ENCODE measurements around the gene MAML2.

Gene MAML2

DNA sequence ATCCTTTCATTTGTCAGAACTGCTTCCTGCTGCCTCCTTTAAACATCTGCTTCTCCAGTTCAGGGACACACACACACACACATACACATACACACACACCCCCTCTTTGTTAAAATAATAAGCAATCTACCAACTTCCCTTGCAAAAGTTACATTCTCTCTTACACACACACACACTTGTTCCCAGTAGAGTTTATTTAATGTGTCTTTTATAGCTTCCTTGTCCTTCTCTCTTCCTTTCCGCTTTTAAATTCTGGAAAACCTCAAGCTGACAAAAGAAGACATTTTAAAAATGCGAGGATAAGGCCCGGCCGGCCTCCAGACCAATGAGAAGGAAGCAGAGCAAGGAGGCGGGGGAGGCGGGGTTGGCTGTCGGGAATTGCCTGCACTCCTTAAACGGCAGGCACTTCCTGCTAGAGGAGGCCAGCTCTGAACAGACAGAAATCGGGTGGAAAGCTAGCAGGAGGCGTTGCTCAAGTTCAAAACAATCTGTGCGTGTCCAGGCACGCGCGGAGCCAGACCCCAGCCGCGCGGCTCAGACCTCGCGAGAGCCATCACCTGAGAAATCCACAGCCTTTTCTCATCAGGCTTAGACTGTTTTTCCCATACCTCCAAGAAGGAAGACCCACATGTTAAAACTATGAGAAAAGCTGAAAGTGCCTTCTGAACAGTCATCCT lies 99.9 kb downstream of the MAML2 start:
- DNase-seq (ENCODE audit: extremely low read depth in 1 of 2, low read depth in 1 of 2) = peak; percentile 28 to 44

DNA sequence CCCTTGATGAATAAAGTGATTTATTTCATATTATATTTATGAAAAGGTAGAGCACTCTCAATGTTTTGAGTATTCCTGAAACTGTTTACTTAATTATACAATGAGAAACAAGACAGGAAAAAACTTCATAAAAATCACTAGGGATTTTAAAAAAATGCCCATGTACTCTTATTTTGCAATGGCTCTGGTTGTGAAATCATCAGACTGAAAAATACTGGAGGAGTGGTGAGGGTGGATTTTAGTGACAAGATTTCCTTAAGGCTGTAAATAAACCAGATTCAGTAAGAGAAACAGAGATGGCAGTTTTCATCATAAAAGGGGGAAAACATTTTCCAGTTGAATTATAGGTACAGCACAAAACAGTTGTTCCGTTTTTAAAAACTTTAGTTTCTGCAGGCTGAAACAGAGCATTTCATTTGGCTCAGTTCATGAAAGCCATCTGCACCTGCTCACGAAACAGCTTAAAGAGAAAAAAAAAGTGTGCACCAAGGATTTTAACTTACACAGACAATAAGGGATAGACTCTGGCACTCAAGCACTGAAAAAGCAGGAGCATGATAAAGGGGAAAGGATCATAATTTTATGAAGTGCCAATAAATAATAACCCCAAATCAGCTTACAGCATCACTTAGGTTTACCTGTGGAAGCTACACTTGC lies 100.7 kb downstream of the MAML2 start:
- DNase-seq (ENCODE audit: extremely low read depth in 1 of 2, low read depth in 1 of 2) = no peak

GRCh38 chr11:96241331-96241841 lies 101.6 kb downstream of the MAML2 start:
- DNase-seq (ENCODE audit: extremely low read depth in 1 of 2, low read depth in 1 of 2) = no peak

GRCh38 chr11:96238563-96239135 lies 104.3 kb downstream of the MAML2 start:
- no peak for DNase-seq (ENCODE audit: extremely low read depth in 1 of 2, low read depth in 1 of 2)

DNA sequence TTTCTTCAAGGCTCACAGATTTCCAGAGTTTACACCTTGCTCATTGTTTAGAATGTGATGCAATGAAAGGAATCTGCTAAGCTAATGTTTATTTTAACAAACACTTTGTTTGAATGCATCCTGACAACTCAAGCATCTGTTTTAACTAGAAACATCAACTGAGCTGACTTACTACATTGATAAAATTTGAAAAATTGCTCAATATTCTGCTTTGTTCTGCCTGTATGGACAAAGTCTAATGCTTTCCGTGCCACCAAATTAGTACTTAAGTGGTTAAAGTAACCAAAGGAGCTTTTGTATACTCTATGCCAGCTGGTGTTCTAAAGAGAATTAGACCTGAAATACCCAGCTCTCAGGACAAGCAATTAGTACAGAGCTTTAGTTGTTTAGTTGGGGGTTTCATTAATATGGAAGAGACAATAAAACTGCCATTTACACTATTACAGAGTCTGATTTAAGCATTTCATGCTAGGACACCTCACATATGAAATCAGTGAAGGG lies 105.2 kb downstream of the MAML2 start:
- DNase-seq (ENCODE audit: extremely low read depth in 1 of 2, low read depth in 1 of 2) = no peak

DNA sequence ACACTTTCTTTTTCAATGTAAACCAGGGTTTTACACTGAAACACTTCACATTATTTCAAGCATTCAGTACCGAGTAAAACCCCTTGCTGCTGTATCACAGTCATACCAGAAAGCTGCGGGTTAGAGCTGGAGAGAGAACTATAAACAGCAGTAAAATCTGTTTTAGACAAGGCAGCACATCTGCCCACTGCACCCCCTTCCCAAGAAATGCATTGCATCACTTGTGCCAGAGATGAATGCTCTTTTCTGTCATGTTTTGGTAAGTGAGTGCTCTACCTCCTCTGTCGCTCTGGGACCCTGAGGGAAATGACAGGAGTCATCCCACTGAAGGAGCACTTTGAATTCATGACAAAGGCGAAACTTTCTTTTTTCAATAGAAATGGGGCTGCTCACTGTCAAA lies 107.2 kb downstream of the MAML2 start:
- DNase-seq (ENCODE audit: extremely low read depth in 1 of 2, low read depth in 1 of 2) = no peak

DNA sequence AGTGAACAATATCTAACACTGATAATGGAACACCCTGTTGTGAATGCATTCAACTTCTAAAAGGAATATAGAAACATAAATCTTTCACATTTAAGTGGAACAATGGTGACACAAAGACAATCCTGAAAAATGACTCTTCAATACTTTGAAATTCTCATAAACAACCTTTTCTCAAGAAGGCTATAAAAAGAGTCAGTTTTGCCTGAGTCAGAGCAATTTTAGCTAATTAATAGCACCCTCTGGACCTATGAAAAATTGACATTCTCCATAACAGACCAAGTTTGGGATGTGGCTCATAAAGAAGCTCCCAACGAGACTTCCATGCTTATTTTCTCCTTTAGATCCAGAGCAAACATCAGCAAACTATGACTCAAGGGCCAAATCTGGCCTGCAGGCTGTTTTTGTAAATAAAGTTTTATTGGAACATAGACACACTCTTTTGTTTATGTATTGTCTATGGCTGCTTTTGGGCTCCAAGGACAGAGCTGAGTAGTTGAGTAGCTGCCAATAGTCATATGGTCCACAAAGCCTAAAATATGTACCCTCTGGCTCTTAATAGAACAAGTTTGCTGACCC lies 108.0 kb downstream of the MAML2 start:
- DNase-seq (ENCODE audit: extremely low read depth in 1 of 2, low read depth in 1 of 2) = no peak

GRCh38 chr11:96232132-96232531 lies 110.9 kb downstream of the MAML2 start:
- no peak for DNase-seq (ENCODE audit: extremely low read depth in 1 of 2, low read depth in 1 of 2)

GRCh38 chr11:96230686-96231085 lies 112.3 kb downstream of the MAML2 start:
- DNase-seq (ENCODE audit: extremely low read depth in 1 of 2, low read depth in 1 of 2) = no peak

- no peak for DNase-seq (ENCODE audit: extremely low read depth in 1 of 2, low read depth in 1 of 2)
Observed at GRCh38 chr11:96229354-96229977, 113.5 kb downstream of the MAML2 start.

DNA sequence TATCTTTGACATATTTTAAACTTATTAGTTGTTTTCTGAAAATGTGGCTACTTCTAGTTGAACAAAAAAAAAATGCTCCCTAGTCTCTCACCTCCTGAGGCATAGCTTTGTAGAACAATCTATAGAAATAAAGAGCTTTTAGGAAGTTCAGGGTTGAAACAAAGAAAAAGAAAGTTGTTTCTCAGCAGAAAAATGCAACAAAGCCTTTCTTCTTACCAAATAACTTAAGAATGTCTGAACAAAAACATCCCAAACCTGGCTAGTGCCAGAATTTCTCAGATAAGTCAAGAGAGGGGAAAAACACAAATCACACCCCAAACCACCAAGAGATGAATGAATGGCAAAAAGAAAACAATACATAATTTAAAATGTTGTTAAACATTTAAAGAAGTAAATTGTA lies 114.1 kb downstream of the MAML2 start:
- no peak for DNase-seq (ENCODE audit: extremely low read depth in 1 of 2, low read depth in 1 of 2)

DNA sequence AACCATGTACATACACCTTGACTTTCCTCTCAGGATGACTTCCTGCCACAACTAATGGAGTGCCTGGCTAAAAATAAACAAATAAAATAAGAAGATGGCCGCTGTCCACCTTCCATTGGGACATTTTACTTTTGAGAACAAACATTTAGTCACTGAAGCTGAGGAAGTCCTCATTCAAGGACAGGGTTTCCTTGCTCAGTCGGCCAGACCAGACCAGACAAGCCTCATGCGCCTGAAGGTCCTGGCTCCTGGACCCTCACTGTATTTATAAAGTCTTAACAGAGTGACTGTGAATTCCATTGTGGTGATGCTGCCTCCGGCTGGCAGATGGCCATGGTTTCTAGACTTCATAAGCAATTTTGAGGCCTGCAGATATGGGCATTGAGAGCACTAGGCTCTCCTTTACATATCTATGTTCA lies 114.5 kb downstream of the MAML2 start:
- DNase-seq (ENCODE audit: extremely low read depth in 1 of 2, low read depth in 1 of 2) = no peak

- no peak for DNase-seq (ENCODE audit: extremely low read depth in 1 of 2, low read depth in 1 of 2)
Observed at GRCh38 chr11:96227244-96227643, 115.8 kb downstream of the MAML2 start.

GRCh38 chr11:96223083-96223482 lies 119.9 kb downstream of the MAML2 start:
- no peak for DNase-seq (ENCODE audit: extremely low read depth in 1 of 2, low read depth in 1 of 2)

GRCh38 chr11:96222102-96222501 lies 120.9 kb downstream of the MAML2 start:
- DNase-seq (ENCODE audit: extremely low read depth in 1 of 2, low read depth in 1 of 2) = no peak

DNA sequence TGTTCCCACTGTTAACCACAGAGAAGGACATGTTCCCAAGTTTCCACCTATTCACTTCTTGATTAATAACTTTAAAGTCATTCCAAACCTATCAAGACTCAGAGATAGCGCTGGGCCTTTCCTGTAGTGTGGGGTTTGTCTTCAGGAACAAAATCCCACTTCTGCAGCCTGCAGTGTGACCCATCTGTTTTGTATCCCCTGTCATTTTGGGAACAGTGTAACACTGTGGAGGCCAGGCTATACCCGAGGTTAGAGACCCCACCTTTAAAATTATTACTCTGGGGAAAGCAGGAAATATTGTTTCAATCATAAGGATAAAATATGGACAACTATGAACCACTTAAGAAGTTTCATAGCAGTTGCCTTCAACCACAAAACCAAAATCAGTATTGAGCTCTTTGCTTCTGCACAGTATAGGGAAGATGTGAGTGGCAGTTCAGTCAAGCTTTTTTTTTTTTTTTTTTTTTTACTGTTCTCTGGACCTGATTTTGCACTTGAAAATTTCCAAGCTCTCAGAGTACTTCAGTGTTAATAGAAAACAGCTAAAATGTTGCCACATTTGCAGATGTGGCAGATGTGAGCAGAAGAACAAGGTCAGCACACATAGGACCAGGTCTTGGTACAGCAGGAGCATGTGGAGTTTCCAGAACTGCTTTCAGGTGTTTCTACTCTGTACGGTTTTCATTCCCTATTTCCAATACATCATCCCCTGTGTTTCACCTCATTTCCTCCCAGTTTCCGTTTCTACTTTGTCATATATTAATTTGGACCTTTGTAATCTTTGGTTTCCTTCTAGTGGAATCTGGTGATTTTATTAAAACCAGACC lies 121.5 kb downstream of the MAML2 start:
- DNase-seq (ENCODE audit: extremely low read depth in 1 of 2, low read depth in 1 of 2) = no peak

DNA sequence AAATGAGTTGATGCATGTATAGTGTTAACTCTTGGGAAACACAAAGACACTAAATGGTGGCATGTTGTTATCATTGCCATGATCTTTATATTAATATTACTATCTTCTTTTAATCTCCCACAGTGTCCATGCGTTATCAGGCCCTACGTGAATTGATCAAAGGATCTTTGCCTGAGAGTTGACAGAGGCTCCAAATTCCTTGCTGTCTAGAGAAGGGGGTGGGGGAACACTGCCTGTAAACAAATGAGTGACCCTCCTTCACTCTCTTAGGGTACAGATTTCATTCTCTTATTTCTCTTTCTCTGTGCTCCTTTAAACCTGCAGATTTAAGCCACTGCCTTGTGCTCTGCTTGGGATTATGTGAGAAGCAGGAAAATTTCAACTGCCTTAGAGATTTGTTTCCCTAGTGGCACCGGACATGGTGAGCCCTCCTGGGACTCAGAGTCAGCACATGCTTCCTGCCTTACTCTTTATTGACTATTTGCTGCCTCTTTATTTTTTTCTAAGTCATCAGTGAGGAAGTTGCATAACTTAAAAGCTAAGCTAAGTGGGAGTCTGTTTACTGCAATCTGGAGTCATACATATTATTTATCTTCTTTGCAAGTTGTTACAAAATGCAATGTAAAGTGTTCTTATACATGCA lies 122.9 kb downstream of the MAML2 start:
- DNase-seq (ENCODE audit: extremely low read depth in 1 of 2, low read depth in 1 of 2) = no peak

GRCh38 chr11:96218901-96219300 lies 124.1 kb downstream of the MAML2 start:
- DNase-seq (ENCODE audit: extremely low read depth in 1 of 2, low read depth in 1 of 2) = no peak

DNA sequence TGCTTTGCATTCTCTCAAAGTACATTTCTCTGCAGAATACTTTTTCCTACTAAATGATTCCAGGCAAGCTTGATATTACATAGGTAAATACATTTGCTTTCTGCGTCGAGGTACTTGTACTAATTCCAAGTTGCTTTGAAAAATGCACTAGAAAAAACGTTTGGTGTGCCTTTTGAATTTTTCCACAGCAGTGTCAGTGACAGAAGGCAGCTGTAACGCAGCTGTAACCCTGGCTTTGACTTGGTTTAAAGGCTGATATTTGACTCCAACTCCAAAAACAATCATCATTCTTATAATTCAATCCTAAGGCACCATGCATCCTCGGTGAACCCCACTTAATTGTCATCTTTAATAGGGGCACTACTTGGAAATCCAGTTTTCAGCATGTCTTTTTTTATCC lies 125.0 kb downstream of the MAML2 start:
- no peak for DNase-seq (ENCODE audit: extremely low read depth in 1 of 2, low read depth in 1 of 2)

GRCh38 chr11:96217206-96217605 lies 125.8 kb downstream of the MAML2 start:
- DNase-seq (ENCODE audit: extremely low read depth in 1 of 2, low read depth in 1 of 2) = no peak
